ENCODE results near the gene SESTD1. TPM values are rescaled to one million over a fixed set of nuclear protein-coding genes. Genes with fewer than 3 reads are reported as not detected.

SESTD1 gene
- total RNA-seq, 1 donor from 2014 or later: 15.4 TPM

- H3K9me3 ChIP-seq: no peaks in the 10 kb centered on the region
- no peaks in the 10 kb centered on the region for H3K4me1 ChIP-seq
- DNase-seq (ENCODE audit: low spot score in 2 of 2): no peak
- no peaks in the 10 kb centered on the region for H3K27me3 ChIP-seq
- no peak overlapping the region for H3K4me3 ChIP-seq
- TF ChIP-seq CTCF (IDR thresholded peaks at IDR 0.05): no peak
- H3K36me3 ChIP-seq: no peaks in the 10 kb centered on the region
- intact Hi-C loops (cut with DNase I): no loop called here
- H3K27ac ChIP-seq: no peak overlapping the region
These were observed 39.8 kb upstream of the SESTD1 start for GRCh38 chr2:179304424-179304823.

GRCh38 chr2:179302764-179303571, 38.3 kb upstream of the SESTD1 start:
- no peak for TF ChIP-seq CTCF (IDR thresholded peaks at IDR 0.05)
- Histone ChIP-seq H3K4me3 (no peak overlapping the region), H3K4me1 (no peaks in the 10 kb centered on the region), H3K27me3 (no peaks in the 10 kb centered on the region), H3K27ac (no peak overlapping the region), H3K36me3 (no peaks in the 10 kb centered on the region), H3K9me3 (no peaks in the 10 kb centered on the region)
- intact Hi-C loops (cut with DNase I): no loop called here
- no peak for DNase-seq (ENCODE audit: low spot score in 2 of 2)

GRCh38 chr2:179302149-179302548, 37.5 kb upstream of the SESTD1 start:
- Histone ChIP-seq H3K27me3 (no peaks in the 10 kb centered on the region), H3K27ac (no peak overlapping the region), H3K4me1 (no peaks in the 10 kb centered on the region), H3K36me3 (no peaks in the 10 kb centered on the region), H3K4me3 (no peak overlapping the region), H3K9me3 (no peaks in the 10 kb centered on the region)
- DNase-seq (ENCODE audit: low spot score in 2 of 2): no peak
- intact Hi-C loops (cut with DNase I): no loop called here
- no peak for TF ChIP-seq CTCF (IDR thresholded peaks at IDR 0.05)

- H3K4me3 ChIP-seq: no peak overlapping the region
- TF ChIP-seq CTCF (IDR thresholded peaks at IDR 0.05): no peak
- no peaks in the 10 kb centered on the region for H3K36me3 ChIP-seq
- intact Hi-C loops (cut with DNase I): no loop called here
- H3K27me3 ChIP-seq: no peaks in the 10 kb centered on the region
- H3K9me3 ChIP-seq: no peaks in the 10 kb centered on the region
- H3K27ac ChIP-seq: no peak overlapping the region
- no peak for DNase-seq (ENCODE audit: low spot score in 2 of 2)
- H3K4me1 ChIP-seq: no peaks in the 10 kb centered on the region
These were observed 34.0 kb upstream of the SESTD1 start for GRCh38 chr2:179298666-179299065.

- intact Hi-C loops (cut with DNase I): no loop called here
- Histone ChIP-seq H3K27me3 (no peaks in the 10 kb centered on the region), H3K4me1 (no peaks in the 10 kb centered on the region), H3K9me3 (no peaks in the 10 kb centered on the region), H3K4me3 (no peak overlapping the region), H3K36me3 (no peaks in the 10 kb centered on the region), H3K27ac (no peak overlapping the region)
- TF ChIP-seq CTCF (IDR thresholded peaks at IDR 0.05): no peak
- no peak for DNase-seq (ENCODE audit: low spot score in 2 of 2)
These were observed 33.3 kb upstream of the SESTD1 start for GRCh38 chr2:179297927-179298326.
